Activated T-cell treated with anti-CD3 and anti-CD28 coated beads, Interleukin-2, amount 50 U/mL, for 4 hours (primary cell): Measurements from ENCODE around the gene HERC6. TPM values are rescaled to one million over a fixed set of nuclear protein-coding genes. Genes with fewer than 3 reads are reported as not detected.

ENCODE experiments used
- ATAC-seq, 2 donors: fragments of 200-7000 bp; cut with Tn5 transposase; one replicate each; pipeline ENCODE4 v1.10.0; 2021
- DNase-seq: peaks from one replicate; pipeline ENCODE4 v3.0.0-alpha.2; 2020
- H3K27me3 Mint-ChIP-seq: one replicate; pipeline ENCODE4 v1.8.0; 2021; ENCODE audit warnings: low read depth, mixed read lengths
- H3K36me3 Mint-ChIP-seq: one replicate; pipeline ENCODE4 v1.8.0; 2022; ENCODE audit warnings: mixed read lengths; ENCODE audit not compliant: insufficient read depth
- H3K4me1 Mint-ChIP-seq: one replicate; pipeline ENCODE4 v1.8.0; 2021; ENCODE audit warnings: low read depth, mixed read lengths
- H3K4me3 Mint-ChIP-seq: one replicate; pipeline ENCODE4 v1.8.0; 2021; ENCODE audit warnings: mild to moderate bottlenecking, moderate library complexity, mixed read lengths
- H3K9me3 Mint-ChIP-seq: one replicate; pipeline ENCODE4 v1.8.0; 2021; ENCODE audit warnings: mixed read lengths
- total RNA-seq, 3 donors: library from RNA; stranded (reverse); gene quantifications; one replicate each; pipeline ENCODE4 v1.2.1, GENCODE V29; 2021

HERC6 gene
- total RNA-seq, 3 donors from 2014 or later: 2.5 to 4.1 (median 3.8) TPM

- ATAC-seq: no peak
- H3K27me3 Mint-ChIP-seq: no peaks in the 10 kb centered on the region
- H3K9me3 Mint-ChIP-seq: no peaks in the 10 kb centered on the region
- no peaks in the 10 kb centered on the region for H3K4me1 Mint-ChIP-seq
- H3K36me3 Mint-ChIP-seq: peaks cover 26% of the 10 kb centered on the region
- DNase-seq: no peak
- no peak overlapping the region for H3K4me3 Mint-ChIP-seq
These were observed 99.6 kb downstream of the HERC6 start for GRCh38 chr4:88478247-88478646.

- H3K9me3 Mint-ChIP-seq: no peaks in the 10 kb centered on the region
- H3K4me3 Mint-ChIP-seq: no peak overlapping the region
- H3K36me3 Mint-ChIP-seq: peaks cover 12% of the 10 kb centered on the region
- H3K4me1 Mint-ChIP-seq: no peaks in the 10 kb centered on the region
- DNase-seq (no peak), ATAC-seq (no peak)
- no peaks in the 10 kb centered on the region for H3K27me3 Mint-ChIP-seq
These were observed 102.9 kb downstream of the HERC6 start for GRCh38 chr4:88481537-88481936.

- no peaks in the 10 kb centered on the region for H3K27me3 Mint-ChIP-seq
- peaks cover 16% of the 10 kb centered on the region for H3K4me1 Mint-ChIP-seq
- DNase-seq (no peak), ATAC-seq (peak in 1 of 2 donors; percentile 40)
- H3K36me3 Mint-ChIP-seq: peaks cover 31% of the 10 kb centered on the region
- no peak overlapping the region for H3K4me3 Mint-ChIP-seq
- no peaks in the 10 kb centered on the region for H3K9me3 Mint-ChIP-seq
These were observed 110.6 kb downstream of the HERC6 start for GRCh38 chr4:88489100-88489761.

Other genes with a start within 250 kb of the HERC6 start
- under 1 TPM; 0.24 to 0.71 (median 0.49) TPM for gene ABCG2, start 220.2 kb upstream of the HERC6 start, total RNA-seq
- gene PPM1K, start 94.3 kb upstream of the HERC6 start, total RNA-seq: 10 to 100 TPM; 31.5 to 38.4 (median 35.9) TPM
- gene HERC5, start 78.3 kb downstream of the HERC6 start, total RNA-seq: 1 to 10 TPM; 2.3 to 5.0 (median 2.9) TPM
- gene PYURF, start 144.9 kb downstream of the HERC6 start, total RNA-seq: 10 to 100 TPM; 71.2 to 73.1 (median 72.9) TPM
- 10 to 100 TPM; 11.4 to 13.6 (median 13.3) TPM for gene HERC3, start 213.6 kb downstream of the HERC6 start, total RNA-seq